Nephron (organoid): Measurements from ENCODE around the gene PTGES2.

Experiments
- H3K27ac Mint-ChIP-seq, 3 experiments: 2 replicates each; pipeline ENCODE4 v1.8.0; 2020; ENCODE audit warnings: mixed read lengths in 3 of 3, mild to moderate bottlenecking in 2 of 3, moderate library complexity in 1 of 3
- H3K27me3 Mint-ChIP-seq: 2 replicates; pipeline ENCODE4 v1.8.0; 2021; ENCODE audit warnings: low read depth, mild to moderate bottlenecking, moderate library complexity, mixed read lengths
- H3K36me3 Mint-ChIP-seq: 2 replicates; pipeline ENCODE4 v1.8.0; 2020; ENCODE audit warnings: low read depth, mixed read lengths
- H3K4me1 Mint-ChIP-seq: 2 replicates; pipeline ENCODE4 v1.8.0; 2020; ENCODE audit warnings: mixed read lengths
- H3K4me3 Mint-ChIP-seq, 3 experiments: 2 replicates each; pipeline ENCODE4 v1.8.0; 2020; ENCODE audit warnings: mild to moderate bottlenecking in 3 of 3, mixed read lengths in 3 of 3, moderate library complexity in 2 of 3
- H3K9me3 Mint-ChIP-seq: 2 replicates; pipeline ENCODE4 v1.8.0; 2020; ENCODE audit warnings: mixed read lengths
- TF ChIP-seq, protein P1 (sequence below), 3 experiments: fragments of 200-600 bp; sonication (generic); IDR thresholded peaks; one replicate each; pipeline ENCODE4 v1.5.0; 2021; ENCODE audit warnings: antibody characterized with exemption in 3 of 3; ENCODE audit not compliant: unreplicated experiment in 3 of 3

The PTGES2 gene

GRCh38 chr9:128122809-128123175 is 4.7 kb downstream of the PTGES2 start:
- TF ChIP-seq, protein P1, sequence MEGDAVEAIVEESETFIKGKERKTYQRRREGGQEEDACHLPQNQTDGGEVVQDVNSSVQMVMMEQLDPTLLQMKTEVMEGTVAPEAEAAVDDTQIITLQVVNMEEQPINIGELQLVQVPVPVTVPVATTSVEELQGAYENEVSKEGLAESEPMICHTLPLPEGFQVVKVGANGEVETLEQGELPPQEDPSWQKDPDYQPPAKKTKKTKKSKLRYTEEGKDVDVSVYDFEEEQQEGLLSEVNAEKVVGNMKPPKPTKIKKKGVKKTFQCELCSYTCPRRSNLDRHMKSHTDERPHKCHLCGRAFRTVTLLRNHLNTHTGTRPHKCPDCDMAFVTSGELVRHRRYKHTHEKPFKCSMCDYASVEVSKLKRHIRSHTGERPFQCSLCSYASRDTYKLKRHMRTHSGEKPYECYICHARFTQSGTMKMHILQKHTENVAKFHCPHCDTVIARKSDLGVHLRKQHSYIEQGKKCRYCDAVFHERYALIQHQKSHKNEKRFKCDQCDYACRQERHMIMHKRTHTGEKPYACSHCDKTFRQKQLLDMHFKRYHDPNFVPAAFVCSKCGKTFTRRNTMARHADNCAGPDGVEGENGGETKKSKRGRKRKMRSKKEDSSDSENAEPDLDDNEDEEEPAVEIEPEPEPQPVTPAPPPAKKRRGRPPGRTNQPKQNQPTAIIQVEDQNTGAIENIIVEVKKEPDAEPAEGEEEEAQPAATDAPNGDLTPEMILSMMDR (IDR thresholded peaks at IDR 0.05; ENCODE audit: unreplicated experiment in 3 of 3), result no peak
- peaks cover 3% of the 10 kb centered on the region for H3K36me3 Mint-ChIP-seq
- H3K9me3 Mint-ChIP-seq, result no peaks in the 10 kb centered on the region
- H3K4me1 Mint-ChIP-seq, result peaks cover 9% of the 10 kb centered on the region
- H3K4me3 Mint-ChIP-seq, result no peak overlapping the region
- peaks cover under 1% of the 10 kb centered on the region for H3K27me3 Mint-ChIP-seq
- no peak overlapping the region for H3K27ac Mint-ChIP-seq

- H3K4me3 Mint-ChIP-seq, result no peak overlapping the region
- H3K27me3 Mint-ChIP-seq, result peaks cover 4% of the 10 kb centered on the region
- no peaks in the 10 kb centered on the region for H3K9me3 Mint-ChIP-seq
- TF ChIP-seq, protein P1 (IDR thresholded peaks at IDR 0.05; ENCODE audit: unreplicated experiment in 3 of 3), result no peak
- H3K27ac Mint-ChIP-seq, result no peak overlapping the region
- H3K36me3 Mint-ChIP-seq, result peaks cover 3% of the 10 kb centered on the region
- peaks cover 14% of the 10 kb centered on the region for H3K4me1 Mint-ChIP-seq
These were observed 5.4 kb downstream of the PTGES2 start for GRCh38 chr9:128121924-128122808.

GRCh38 chr9:128121466-128121810 is 6.1 kb downstream of the PTGES2 start:
- Mint-ChIP-seq H3K36me3 (peaks cover 3% of the 10 kb centered on the region), H3K27ac (no peak overlapping the region), H3K4me3 (no peak overlapping the region), H3K4me1 (peaks cover 14% of the 10 kb centered on the region), H3K27me3 (peaks cover 4% of the 10 kb centered on the region), H3K9me3 (no peaks in the 10 kb centered on the region)
- TF ChIP-seq, protein P1 (IDR thresholded peaks at IDR 0.05; ENCODE audit: unreplicated experiment in 3 of 3), result no peak

GRCh38 chr9:128120741-128121465 is 6.6 kb downstream of the PTGES2 start:
- Mint-ChIP-seq H3K27ac (no peak overlapping the region), H3K36me3 (peaks cover 3% of the 10 kb centered on the region), H3K4me3 (no peak overlapping the region), H3K4me1 (peaks cover 9% of the 10 kb centered on the region), H3K27me3 (peaks cover 4% of the 10 kb centered on the region), H3K9me3 (no peaks in the 10 kb centered on the region)
- TF ChIP-seq, protein P1 (IDR thresholded peaks at IDR 0.05; ENCODE audit: unreplicated experiment in 3 of 3), result no peak

DNA sequence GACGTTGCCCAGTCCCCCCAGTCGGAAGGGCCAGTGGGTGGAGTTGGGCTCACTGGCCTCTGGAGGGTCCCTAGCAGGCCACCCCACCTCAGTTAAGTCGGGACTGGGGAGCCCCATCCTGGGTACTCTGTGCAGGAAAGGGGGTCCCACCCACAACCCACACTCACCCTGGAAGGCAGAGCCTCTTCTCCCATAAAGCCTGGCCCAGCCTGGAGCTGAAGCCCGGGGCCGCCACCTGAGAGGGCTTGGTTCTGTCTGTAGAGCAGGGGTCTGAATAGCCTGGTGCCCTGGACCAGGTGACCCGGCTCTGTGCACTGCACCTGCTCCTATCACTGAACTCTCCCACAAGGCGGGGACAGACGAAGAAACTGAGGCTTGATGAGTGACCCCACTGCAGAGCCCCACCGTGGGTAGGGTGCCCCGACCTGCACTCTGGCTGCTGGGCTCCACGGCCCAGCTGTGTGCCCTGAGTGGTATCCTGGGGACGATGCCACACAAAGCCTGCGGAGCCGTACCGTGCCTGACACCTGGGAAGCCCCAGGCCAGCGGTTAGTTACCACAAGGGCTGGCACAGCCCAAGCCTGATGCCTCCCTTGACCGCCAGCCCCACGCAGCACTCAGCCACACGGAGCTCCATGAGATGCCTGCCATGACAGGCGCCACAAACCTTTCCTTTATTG is 7.3 kb downstream of the PTGES2 start:
- Mint-ChIP-seq H3K27me3 (peaks cover 4% of the 10 kb centered on the region), H3K27ac (no peak overlapping the region), H3K9me3 (no peaks in the 10 kb centered on the region), H3K4me3 (no peak overlapping the region), H3K4me1 (peaks cover 6% of the 10 kb centered on the region), H3K36me3 (peaks cover 5% of the 10 kb centered on the region)
- TF ChIP-seq, protein P1 (IDR thresholded peaks at IDR 0.05; ENCODE audit: unreplicated experiment in 3 of 3), result no peak
